ENCODE measurements around the gene TMEM178B.
"Not testable (repeated sequence)": the region's sequence is repeated elsewhere in the genome, so short reads cannot be mapped to it uniquely, and the experiment has no call there.

DNA sequence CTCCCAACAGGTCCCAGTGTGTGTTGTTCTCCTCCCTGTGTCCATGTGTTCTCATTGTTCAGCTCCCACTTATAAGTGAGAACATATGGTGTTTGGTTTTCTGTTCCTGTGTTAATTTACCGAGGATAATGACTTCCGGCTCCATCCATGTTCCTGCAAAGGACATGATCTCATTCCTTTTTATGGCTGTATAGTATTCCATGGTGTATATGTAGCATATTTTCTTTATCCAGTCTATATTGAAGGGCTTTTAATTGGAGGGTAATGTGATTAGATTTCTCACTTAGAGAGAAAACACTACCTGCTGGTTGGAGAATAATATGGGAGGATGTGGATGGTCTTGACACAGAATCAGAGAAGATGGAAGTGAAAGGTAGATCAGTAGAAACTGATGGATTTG lies 256.4 kb downstream of the TMEM178B start:
- TF ChIP-seq, protein P1, sequence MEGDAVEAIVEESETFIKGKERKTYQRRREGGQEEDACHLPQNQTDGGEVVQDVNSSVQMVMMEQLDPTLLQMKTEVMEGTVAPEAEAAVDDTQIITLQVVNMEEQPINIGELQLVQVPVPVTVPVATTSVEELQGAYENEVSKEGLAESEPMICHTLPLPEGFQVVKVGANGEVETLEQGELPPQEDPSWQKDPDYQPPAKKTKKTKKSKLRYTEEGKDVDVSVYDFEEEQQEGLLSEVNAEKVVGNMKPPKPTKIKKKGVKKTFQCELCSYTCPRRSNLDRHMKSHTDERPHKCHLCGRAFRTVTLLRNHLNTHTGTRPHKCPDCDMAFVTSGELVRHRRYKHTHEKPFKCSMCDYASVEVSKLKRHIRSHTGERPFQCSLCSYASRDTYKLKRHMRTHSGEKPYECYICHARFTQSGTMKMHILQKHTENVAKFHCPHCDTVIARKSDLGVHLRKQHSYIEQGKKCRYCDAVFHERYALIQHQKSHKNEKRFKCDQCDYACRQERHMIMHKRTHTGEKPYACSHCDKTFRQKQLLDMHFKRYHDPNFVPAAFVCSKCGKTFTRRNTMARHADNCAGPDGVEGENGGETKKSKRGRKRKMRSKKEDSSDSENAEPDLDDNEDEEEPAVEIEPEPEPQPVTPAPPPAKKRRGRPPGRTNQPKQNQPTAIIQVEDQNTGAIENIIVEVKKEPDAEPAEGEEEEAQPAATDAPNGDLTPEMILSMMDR (IDR thresholded peaks at IDR 0.05), result not testable (repeated sequence)
- not testable (repeated sequence) for TF ChIP-seq POLR2A (IDR thresholded peaks at IDR 0.05)

Measured in thyroid gland (tissue), 4 donors.